HG02642 (cell line): ENCODE data around the gene TLE6.
"Not testable (repeated sequence)": the region's sequence is repeated elsewhere in the genome, so short reads cannot be mapped to it uniquely, and the experiment has no call there.

ENCODE experiments used
- ATAC-seq: cut with Tn5 transposase; IDR thresholded peaks from one replicate; pipeline ENCODE4 v1.9.1; 2021; ENCODE audit warnings: mild to moderate bottlenecking; ENCODE audit not compliant: unreplicated experiment, poor library complexity

TLE6 gene

GRCh38 chr19:2970201-2970835 is 7.0 kb upstream of the TLE6 start:
- ATAC-seq: no peak

- ATAC-seq: no peak
Measured at GRCh38 chr19:2973229-2973628, 4.1 kb upstream of the TLE6 start.

- no peak for ATAC-seq
Measured at GRCh38 chr19:2974342-2975041, 2.9 kb upstream of the TLE6 start.

GRCh38 chr19:2976609-2977000 is 759 bp upstream of the TLE6 start:
- ATAC-seq: no peak

GRCh38 chr19:2977746-2978138 is 378 bp downstream of the TLE6 start:
- ATAC-seq: no peak

GRCh38 chr19:2978166-2978767 is 903 bp downstream of the TLE6 start:
- ATAC-seq: no peak

GRCh38 chr19:2978772-2979171 is 1.4 kb downstream of the TLE6 start:
- no peak for ATAC-seq

- ATAC-seq: no peak
Measured at GRCh38 chr19:2981898-2982297, 4.5 kb downstream of the TLE6 start.

GRCh38 chr19:2982561-2982960 is 5.2 kb downstream of the TLE6 start:
- ATAC-seq: no peak

GRCh38 chr19:2982983-2983350 is 5.6 kb downstream of the TLE6 start:
- ATAC-seq: no peak

GRCh38 chr19:2983351-2984214 is 6.2 kb downstream of the TLE6 start:
- no peak for ATAC-seq

GRCh38 chr19:2984215-2984528 is 6.8 kb downstream of the TLE6 start:
- ATAC-seq: no peak

GRCh38 chr19:2986951-2987524 is 9.7 kb downstream of the TLE6 start:
- no peak for ATAC-seq

- no peak for ATAC-seq
Measured at GRCh38 chr19:2987797-2988196, 10.4 kb downstream of the TLE6 start.

- ATAC-seq: no peak
Measured at GRCh38 chr19:2988568-2988967, 11.2 kb downstream of the TLE6 start.

GRCh38 chr19:2989236-2989946 is 12.0 kb downstream of the TLE6 start:
- ATAC-seq: no peak

- not testable (repeated sequence) for ATAC-seq
Measured at GRCh38 chr19:2992333-2992732, 15.0 kb downstream of the TLE6 start.

GRCh38 chr19:2992958-2993357 is 15.6 kb downstream of the TLE6 start:
- ATAC-seq: no peak

GRCh38 chr19:2993579-2993978 is 16.2 kb downstream of the TLE6 start:
- no peak for ATAC-seq

GRCh38 chr19:2994588-2995131 is 17.3 kb downstream of the TLE6 start:
- no peak for ATAC-seq
